Activated naive CD4-positive, alpha-beta T cell treated with anti-CD3 and anti-CD28 coated beads for 36 hours (primary cell): ENCODE results near the gene ZNF367. TPM values are rescaled to one million over a fixed set of nuclear protein-coding genes. Genes with fewer than 3 reads are reported as not detected.

Experiments
- CTCF ChIA-PET: fragments of 350-600 bp; sonication (Branson Sonifier 250); formaldehyde crosslinking; loops from one replicate; lab custom pipeline; 2021; ENCODE audit warnings: antibody characterized with exemption; lab: Charles Lee
- DNase-seq: peaks from one replicate; pipeline ENCODE4 v3.0.0-alpha.2; 2020
- H3K27ac Mint-ChIP-seq: one replicate; pipeline ENCODE4 v1.8.0; 2021; ENCODE audit warnings: mild to moderate bottlenecking, mixed read lengths
- H3K27me3 Mint-ChIP-seq: one replicate; pipeline ENCODE4 v1.8.0; 2021; ENCODE audit warnings: low read depth, mixed read lengths
- H3K36me3 Mint-ChIP-seq: one replicate; pipeline ENCODE4 v1.8.0; 2021; ENCODE audit warnings: low read depth, mixed read lengths
- H3K4me1 Mint-ChIP-seq: one replicate; pipeline ENCODE4 v1.8.0; 2021; ENCODE audit warnings: low read depth, mixed read lengths
- H3K4me3 Mint-ChIP-seq: one replicate; pipeline ENCODE4 v1.8.0; 2021; ENCODE audit warnings: mild to moderate bottlenecking, moderate library complexity, mixed read lengths
- H3K9me3 Mint-ChIP-seq: one replicate; pipeline ENCODE4 v1.8.0; 2021; ENCODE audit warnings: mixed read lengths
- intact Hi-C: fragments of 100-400 bp; cut with micrococcal nuclease; formaldehyde crosslinking; loops from one replicate; pipeline ENCODE4 v1.15.1; 2023
- total RNA-seq, 2 experiments: library from RNA; stranded (reverse); gene quantifications; one replicate each; pipeline ENCODE4 v1.2.3, GENCODE V29; 2021

The ZNF367 gene
- total RNA-seq, result 10 to 100 TPM; 35.8 to 36.1 TPM

GRCh38 chr9:96418083-96418919 lies at the start of gene ZNF367:
TSS of gene ZNF367 (minus strand) at chr9:96418370. CDS start at chr9:96418032, 338 bp downstream.
- peak; percentile 94 for DNase-seq
- Mint-ChIP-seq H3K27me3 (no peaks in the 10 kb centered on the region), H3K9me3 (no peaks in the 10 kb centered on the region), H3K27ac (peak within 1 kb of the TSS; percentile 91), H3K36me3 (peaks cover 14% of the 10 kb centered on the region), H3K4me3 (peak within 1 kb of the TSS; percentile 84), H3K4me1 (peaks cover 40% of the 10 kb centered on the region)
- CTCF ChIA-PET, result interaction anchor here (1.2 kb wide), 1 partner anchor 24 kb away, joined by 5 read pairs; no protein-coding TSS in a partner anchor
- intact Hi-C loops, result loop anchor here (1.0 to 10.0 kb wide), 10 partner anchors 32 to 1101 kb away; partner anchors contain the start of genes ERCC6L2, FANCC, HABP4 and SLC35D2

GRCh38 chr9:96467784-96468183 lies 49.6 kb upstream of the ZNF367 start:
- no peaks in the 10 kb centered on the region for H3K27me3 Mint-ChIP-seq
- peaks cover 10% of the 10 kb centered on the region for H3K36me3 Mint-ChIP-seq
- intact Hi-C loops, result no loop called here
- CTCF ChIA-PET, result no interaction called here
- no peak overlapping the region for H3K27ac Mint-ChIP-seq
- DNase-seq, result no peak
- no peaks in the 10 kb centered on the region for H3K9me3 Mint-ChIP-seq
- no peaks in the 10 kb centered on the region for H3K4me1 Mint-ChIP-seq
- H3K4me3 Mint-ChIP-seq, result no peak overlapping the region

GRCh38 chr9:96464426-96464825 lies 46.3 kb upstream of the ZNF367 start:
- CTCF ChIA-PET, result no interaction called here
- H3K36me3 Mint-ChIP-seq, result peaks cover 7% of the 10 kb centered on the region

GRCh38 chr9:96462541-96462940 lies 44.4 kb upstream of the ZNF367 start:
- peaks cover 10% of the 10 kb centered on the region for H3K4me1 Mint-ChIP-seq
- no peak overlapping the region for H3K27ac Mint-ChIP-seq
- no peak overlapping the region for H3K4me3 Mint-ChIP-seq
- CTCF ChIA-PET, result no interaction called here
- H3K27me3 Mint-ChIP-seq, result no peaks in the 10 kb centered on the region
- intact Hi-C loops, result no loop called here
- DNase-seq, result no peak
- H3K9me3 Mint-ChIP-seq, result no peaks in the 10 kb centered on the region
- peaks cover 14% of the 10 kb centered on the region for H3K36me3 Mint-ChIP-seq

More at GRCh38 chr9:96464426-96464825, 46.3 kb upstream of the ZNF367 start:
- no peak overlapping the region for H3K4me3 Mint-ChIP-seq
- no peak overlapping the region for H3K27ac Mint-ChIP-seq
- no peaks in the 10 kb centered on the region for H3K9me3 Mint-ChIP-seq
- peaks cover 3% of the 10 kb centered on the region for H3K4me1 Mint-ChIP-seq
- no peak for DNase-seq
- H3K27me3 Mint-ChIP-seq, result no peaks in the 10 kb centered on the region
- intact Hi-C loops, result no loop called here

GRCh38 chr9:96461336-96461735 lies 43.2 kb upstream of the ZNF367 start:
- CTCF ChIA-PET, result no interaction called here
- no peak for DNase-seq
- H3K4me1 Mint-ChIP-seq, result peaks cover 10% of the 10 kb centered on the region
- intact Hi-C loops, result no loop called here
- no peaks in the 10 kb centered on the region for H3K9me3 Mint-ChIP-seq
- H3K36me3 Mint-ChIP-seq, result peaks cover 14% of the 10 kb centered on the region
- no peak overlapping the region for H3K4me3 Mint-ChIP-seq
- H3K27me3 Mint-ChIP-seq, result no peaks in the 10 kb centered on the region
- H3K27ac Mint-ChIP-seq, result no peak overlapping the region

- intact Hi-C loops, result no loop called here
- H3K9me3 Mint-ChIP-seq, result no peaks in the 10 kb centered on the region
- H3K27ac Mint-ChIP-seq, result no peak overlapping the region
- no peak overlapping the region for H3K4me3 Mint-ChIP-seq
- H3K4me1 Mint-ChIP-seq, result peaks cover 10% of the 10 kb centered on the region
- no peak for DNase-seq
- CTCF ChIA-PET, result no interaction called here
- H3K36me3 Mint-ChIP-seq, result peaks cover 12% of the 10 kb centered on the region
- no peaks in the 10 kb centered on the region for H3K27me3 Mint-ChIP-seq
These were observed 42.7 kb upstream of the ZNF367 start for GRCh38 chr9:96460882-96461281.

GRCh38 chr9:96460470-96460869 lies 42.3 kb upstream of the ZNF367 start:
- Mint-ChIP-seq H3K4me3 (no peak overlapping the region), H3K4me1 (peaks cover 10% of the 10 kb centered on the region), H3K36me3 (peaks cover 8% of the 10 kb centered on the region), H3K27ac (no peak overlapping the region), H3K9me3 (no peaks in the 10 kb centered on the region), H3K27me3 (no peaks in the 10 kb centered on the region)
- intact Hi-C loops, result no loop called here
- no peak for DNase-seq
- CTCF ChIA-PET, result interaction anchor here (1.2 kb wide), 1 partner anchor 8 kb away, joined by 4 read pairs; no protein-coding TSS in a partner anchor

GRCh38 chr9:96459268-96460007 lies 41.3 kb upstream of the ZNF367 start:
- no peaks in the 10 kb centered on the region for H3K9me3 Mint-ChIP-seq
- intact Hi-C loops, result no loop called here
- H3K36me3 Mint-ChIP-seq, result peaks cover 8% of the 10 kb centered on the region
- CTCF ChIA-PET, result interaction anchor here (1.2 kb wide), 1 partner anchor 9 kb away, joined by 4 read pairs; no protein-coding TSS in a partner anchor
- peaks cover 12% of the 10 kb centered on the region for H3K4me1 Mint-ChIP-seq
- DNase-seq, result no peak
- H3K27me3 Mint-ChIP-seq, result no peaks in the 10 kb centered on the region
- no peak overlapping the region for H3K27ac Mint-ChIP-seq
- no peak overlapping the region for H3K4me3 Mint-ChIP-seq

GRCh38 chr9:96458226-96458625 lies 40.1 kb upstream of the ZNF367 start:
- peaks cover 18% of the 10 kb centered on the region for H3K4me1 Mint-ChIP-seq
- H3K4me3 Mint-ChIP-seq, result no peak overlapping the region
- no peak overlapping the region for H3K27ac Mint-ChIP-seq
- intact Hi-C loops, result no loop called here
- H3K36me3 Mint-ChIP-seq, result peaks cover 8% of the 10 kb centered on the region
- no peak for DNase-seq
- CTCF ChIA-PET, result interaction anchor here (1.1 kb wide), 1 partner anchor 16 kb away, joined by 5 read pairs; no protein-coding TSS in a partner anchor
- H3K9me3 Mint-ChIP-seq, result no peaks in the 10 kb centered on the region
- H3K27me3 Mint-ChIP-seq, result no peaks in the 10 kb centered on the region

GRCh38 chr9:96457266-96457665 lies 39.1 kb upstream of the ZNF367 start:
- intact Hi-C loops, result no loop called here
- CTCF ChIA-PET, result interaction anchor here (1.1 kb wide), 1 partner anchor 15 kb away, joined by 5 read pairs; no protein-coding TSS in a partner anchor
- H3K9me3 Mint-ChIP-seq, result no peaks in the 10 kb centered on the region

GRCh38 chr9:96453625-96454024 lies 35.5 kb upstream of the ZNF367 start:
- Mint-ChIP-seq H3K27me3 (no peaks in the 10 kb centered on the region), H3K4me3 (no peak overlapping the region), H3K27ac (no peak overlapping the region), H3K9me3 (no peaks in the 10 kb centered on the region), H3K4me1 (peaks cover 29% of the 10 kb centered on the region), H3K36me3 (peaks cover 2% of the 10 kb centered on the region)
- intact Hi-C loops, result no loop called here
- peak; percentile 30 for DNase-seq
- CTCF ChIA-PET, result interaction anchor here (2.7 kb wide), 1 partner anchor 10 kb away, joined by 16 read pairs; no protein-coding TSS in a partner anchor

More at GRCh38 chr9:96457266-96457665, 39.1 kb upstream of the ZNF367 start:
- Mint-ChIP-seq H3K36me3 (peaks cover 8% of the 10 kb centered on the region), H3K4me3 (no peak overlapping the region), H3K27ac (no peak overlapping the region), H3K4me1 (peaks cover 22% of the 10 kb centered on the region), H3K27me3 (no peaks in the 10 kb centered on the region)
- no peak for DNase-seq
